Measurements from ENCODE around the gene OSCP1. TPM values are rescaled to one million over a fixed set of nuclear protein-coding genes. Genes with fewer than 3 reads are reported as not detected.

OSCP1 gene
- total RNA-seq, 1 experiment from 2014 or later: 5.7 TPM

DNA sequence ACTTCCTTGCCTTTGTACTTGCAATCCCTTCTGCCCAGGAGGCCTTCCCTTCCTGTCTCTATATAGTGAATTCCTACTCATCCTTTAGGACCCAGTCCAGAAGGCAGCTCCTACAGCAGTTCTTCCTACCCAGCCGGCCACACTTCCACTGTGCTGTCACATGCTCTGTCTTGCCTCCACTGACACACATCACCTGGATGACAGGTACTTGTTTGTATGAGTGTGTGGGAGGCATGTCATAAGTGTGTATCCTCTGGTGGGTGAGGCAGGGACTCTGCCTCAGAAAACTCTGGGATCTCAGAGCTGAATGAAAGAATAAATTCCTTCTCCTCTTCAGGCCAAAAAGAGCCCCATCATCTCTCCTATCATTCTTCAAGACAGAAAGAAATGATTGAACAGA is 5.1 kb upstream of the OSCP1 start:
- H3K27ac ChIP-seq (ENCODE audit: low read depth, low read length, poor library complexity, severe bottlenecking): no peak overlapping the region
- H3K36me3 ChIP-seq (ENCODE audit: insufficient read depth, low read length, poor library complexity, severe bottlenecking): peaks cover 35% of the 10 kb centered on the region
- no peak overlapping the region for H3K4me3 ChIP-seq (ENCODE audit: low read depth, low read length, poor library complexity, severe bottlenecking)
- ChIA-PET CTCF (no interaction called here), POLR2A (ENCODE audit: low non-redundant PET) (no interaction called here)
- no TSS peak for BruUV-seq (replicated peaks)
- no peaks in the 10 kb centered on the region for H3K9me3 ChIP-seq (ENCODE audit: low read depth, low read length, poor library complexity, severe bottlenecking)
- no peak for DNase-seq (ENCODE audit: low spot score)
- H3K27me3 ChIP-seq (replicated peaks; ENCODE audit: insufficient read depth, low read depth, low read length, poor library complexity): no peaks in the 10 kb centered on the region
- no peak for TF ChIP-seq EZH2 (IDR thresholded peaks at IDR 0.05; ENCODE audit: borderline replicate concordance, low read depth, low read length, poor library complexity, severe bottlenecking)
- TF ChIP-seq, protein P1, sequence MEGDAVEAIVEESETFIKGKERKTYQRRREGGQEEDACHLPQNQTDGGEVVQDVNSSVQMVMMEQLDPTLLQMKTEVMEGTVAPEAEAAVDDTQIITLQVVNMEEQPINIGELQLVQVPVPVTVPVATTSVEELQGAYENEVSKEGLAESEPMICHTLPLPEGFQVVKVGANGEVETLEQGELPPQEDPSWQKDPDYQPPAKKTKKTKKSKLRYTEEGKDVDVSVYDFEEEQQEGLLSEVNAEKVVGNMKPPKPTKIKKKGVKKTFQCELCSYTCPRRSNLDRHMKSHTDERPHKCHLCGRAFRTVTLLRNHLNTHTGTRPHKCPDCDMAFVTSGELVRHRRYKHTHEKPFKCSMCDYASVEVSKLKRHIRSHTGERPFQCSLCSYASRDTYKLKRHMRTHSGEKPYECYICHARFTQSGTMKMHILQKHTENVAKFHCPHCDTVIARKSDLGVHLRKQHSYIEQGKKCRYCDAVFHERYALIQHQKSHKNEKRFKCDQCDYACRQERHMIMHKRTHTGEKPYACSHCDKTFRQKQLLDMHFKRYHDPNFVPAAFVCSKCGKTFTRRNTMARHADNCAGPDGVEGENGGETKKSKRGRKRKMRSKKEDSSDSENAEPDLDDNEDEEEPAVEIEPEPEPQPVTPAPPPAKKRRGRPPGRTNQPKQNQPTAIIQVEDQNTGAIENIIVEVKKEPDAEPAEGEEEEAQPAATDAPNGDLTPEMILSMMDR (conservative IDR thresholded peaks at IDR 0.05; ENCODE audit: low read depth, low read length): no peak
- intact Hi-C loops (cut with micrococcal nuclease; ENCODE audit: unreplicated experiment): no loop called here
- no peaks in the 10 kb centered on the region for H3K4me1 ChIP-seq (ENCODE audit: insufficient read depth, low read length, poor library complexity, severe bottlenecking)

- ChIA-PET CTCF (no interaction called here), POLR2A (ENCODE audit: low non-redundant PET) (no interaction called here)
- BruUV-seq (replicated peaks): no TSS peak
- H3K27me3 ChIP-seq (replicated peaks; ENCODE audit: insufficient read depth, low read depth, low read length, poor library complexity): no peaks in the 10 kb centered on the region
- H3K36me3 ChIP-seq (ENCODE audit: insufficient read depth, low read length, poor library complexity, severe bottlenecking): peaks cover 32% of the 10 kb centered on the region
- no peak for DNase-seq (ENCODE audit: low spot score)
- peaks cover 6% of the 10 kb centered on the region for H3K4me1 ChIP-seq (ENCODE audit: insufficient read depth, low read length, poor library complexity, severe bottlenecking)
- no peak overlapping the region for H3K27ac ChIP-seq (ENCODE audit: low read depth, low read length, poor library complexity, severe bottlenecking)
- intact Hi-C loops (cut with micrococcal nuclease; ENCODE audit: unreplicated experiment): no loop called here
- TF ChIP-seq EZH2 (IDR thresholded peaks at IDR 0.05; ENCODE audit: borderline replicate concordance, low read depth, low read length, poor library complexity, severe bottlenecking): no peak
- TF ChIP-seq, protein P1 (conservative IDR thresholded peaks at IDR 0.05; ENCODE audit: low read depth, low read length): no peak
- H3K9me3 ChIP-seq (ENCODE audit: low read depth, low read length, poor library complexity, severe bottlenecking): no peaks in the 10 kb centered on the region
- H3K4me3 ChIP-seq (ENCODE audit: low read depth, low read length, poor library complexity, severe bottlenecking): no peak overlapping the region
Observed at GRCh38 chr1:36453600-36454388, 3.5 kb upstream of the OSCP1 start.

GRCh38 chr1:36453051-36453450 is 2.8 kb upstream of the OSCP1 start:
- Histone ChIP-seq H3K36me3 (ENCODE audit: insufficient read depth, low read length, poor library complexity, severe bottlenecking) (peaks cover 28% of the 10 kb centered on the region), H3K4me1 (ENCODE audit: insufficient read depth, low read length, poor library complexity, severe bottlenecking) (peaks cover 12% of the 10 kb centered on the region), H3K9me3 (ENCODE audit: low read depth, low read length, poor library complexity, severe bottlenecking) (no peaks in the 10 kb centered on the region), H3K27me3 (replicated peaks; ENCODE audit: insufficient read depth, low read depth, low read length, poor library complexity) (no peaks in the 10 kb centered on the region), H3K4me3 (ENCODE audit: low read depth, low read length, poor library complexity, severe bottlenecking) (no peak overlapping the region), H3K27ac (ENCODE audit: low read depth, low read length, poor library complexity, severe bottlenecking) (no peak overlapping the region)
- TF ChIP-seq EZH2 (IDR thresholded peaks at IDR 0.05; ENCODE audit: borderline replicate concordance, low read depth, low read length, poor library complexity, severe bottlenecking): no peak
- TF ChIP-seq, protein P1 (conservative IDR thresholded peaks at IDR 0.05; ENCODE audit: low read depth, low read length): no peak
- BruUV-seq (replicated peaks): no TSS peak
- DNase-seq (ENCODE audit: low spot score): no peak
- POLR2A ChIA-PET (ENCODE audit: low non-redundant PET): no interaction called here
- CTCF ChIA-PET: no interaction called here
- intact Hi-C loops (cut with micrococcal nuclease; ENCODE audit: unreplicated experiment): no loop called here
